ENCODE data around the gene CHRD.

CHRD gene

DNA sequence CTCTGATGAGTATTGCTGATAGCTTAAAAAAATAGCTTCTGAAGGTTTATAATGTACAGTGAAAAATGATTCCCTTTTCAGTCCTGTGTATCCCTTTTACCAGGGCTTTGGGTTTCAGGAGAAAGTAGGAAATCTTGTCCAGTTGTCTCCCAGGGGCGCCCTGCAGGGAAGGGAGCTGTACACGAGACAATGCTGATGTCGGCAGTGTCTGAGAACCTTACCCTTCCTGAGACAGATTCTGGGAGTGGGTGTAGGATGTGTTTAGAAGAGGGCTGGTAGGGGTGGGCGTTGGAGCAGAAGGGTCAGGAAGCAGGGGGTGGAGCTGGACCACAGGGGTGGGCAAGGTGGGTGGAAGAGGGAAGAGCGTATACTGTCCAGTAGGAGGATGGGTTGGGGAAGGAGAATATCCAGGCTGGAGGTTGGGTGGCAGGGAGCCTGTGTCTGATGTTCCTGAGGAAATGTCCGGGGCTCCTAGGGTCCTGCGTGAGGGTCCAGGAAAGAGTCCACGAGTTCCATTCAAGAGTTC lies 7.5 kb upstream of the CHRD start:
- DNase-seq (ENCODE audit: low read depth), result no peak
- in situ Hi-C loops (cut with HindIII; ENCODE audit: low sequenced_read_pairs), result no loop called here
- TF ChIP-seq, protein P1, sequence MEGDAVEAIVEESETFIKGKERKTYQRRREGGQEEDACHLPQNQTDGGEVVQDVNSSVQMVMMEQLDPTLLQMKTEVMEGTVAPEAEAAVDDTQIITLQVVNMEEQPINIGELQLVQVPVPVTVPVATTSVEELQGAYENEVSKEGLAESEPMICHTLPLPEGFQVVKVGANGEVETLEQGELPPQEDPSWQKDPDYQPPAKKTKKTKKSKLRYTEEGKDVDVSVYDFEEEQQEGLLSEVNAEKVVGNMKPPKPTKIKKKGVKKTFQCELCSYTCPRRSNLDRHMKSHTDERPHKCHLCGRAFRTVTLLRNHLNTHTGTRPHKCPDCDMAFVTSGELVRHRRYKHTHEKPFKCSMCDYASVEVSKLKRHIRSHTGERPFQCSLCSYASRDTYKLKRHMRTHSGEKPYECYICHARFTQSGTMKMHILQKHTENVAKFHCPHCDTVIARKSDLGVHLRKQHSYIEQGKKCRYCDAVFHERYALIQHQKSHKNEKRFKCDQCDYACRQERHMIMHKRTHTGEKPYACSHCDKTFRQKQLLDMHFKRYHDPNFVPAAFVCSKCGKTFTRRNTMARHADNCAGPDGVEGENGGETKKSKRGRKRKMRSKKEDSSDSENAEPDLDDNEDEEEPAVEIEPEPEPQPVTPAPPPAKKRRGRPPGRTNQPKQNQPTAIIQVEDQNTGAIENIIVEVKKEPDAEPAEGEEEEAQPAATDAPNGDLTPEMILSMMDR (IDR thresholded peaks at IDR 0.05; ENCODE audit: low read depth, low read length, missing control alignments), result no peak
- no peak overlapping the region for H3K4me3 ChIP-seq (ENCODE audit: low read depth, low read length)

GRCh38 chr3:184372911-184373310 lies 6.9 kb upstream of the CHRD start:
- DNase-seq (ENCODE audit: low read depth), result no peak
- in situ Hi-C loops (cut with HindIII; ENCODE audit: low sequenced_read_pairs), result no loop called here
- TF ChIP-seq, protein P1 (IDR thresholded peaks at IDR 0.05; ENCODE audit: low read depth, low read length, missing control alignments), result no peak
- no peak overlapping the region for H3K4me3 ChIP-seq (ENCODE audit: low read depth, low read length)

- H3K4me3 ChIP-seq (ENCODE audit: low read depth, low read length), result no peak overlapping the region
- DNase-seq (ENCODE audit: low read depth), result no peak
- TF ChIP-seq, protein P1 (IDR thresholded peaks at IDR 0.05; ENCODE audit: low read depth, low read length, missing control alignments), result no peak
- in situ Hi-C loops (cut with HindIII; ENCODE audit: low sequenced_read_pairs), result no loop called here
Measured at GRCh38 chr3:184373422-184373821, 6.4 kb upstream of the CHRD start.

- H3K4me3 ChIP-seq (ENCODE audit: low read depth, low read length), result no peak overlapping the region
- in situ Hi-C loops (cut with HindIII; ENCODE audit: low sequenced_read_pairs), result no loop called here
- DNase-seq (ENCODE audit: low read depth), result no peak
- TF ChIP-seq, protein P1 (IDR thresholded peaks at IDR 0.05; ENCODE audit: low read depth, low read length, missing control alignments), result no peak
Measured at GRCh38 chr3:184375747-184376461, 4.0 kb upstream of the CHRD start.

GRCh38 chr3:184377374-184377773 lies 2.5 kb upstream of the CHRD start:
- DNase-seq (ENCODE audit: low read depth), result no peak
- in situ Hi-C loops (cut with HindIII; ENCODE audit: low sequenced_read_pairs), result no loop called here
- no peak overlapping the region for H3K4me3 ChIP-seq (ENCODE audit: low read depth, low read length)
- TF ChIP-seq, protein P1 (IDR thresholded peaks at IDR 0.05; ENCODE audit: low read depth, low read length, missing control alignments), result no peak

- in situ Hi-C loops (cut with HindIII; ENCODE audit: low sequenced_read_pairs), result no loop called here
- TF ChIP-seq, protein P1 (IDR thresholded peaks at IDR 0.05; ENCODE audit: low read depth, low read length, missing control alignments), result no peak
- H3K4me3 ChIP-seq (ENCODE audit: low read depth, low read length), result no peak within 1 kb of the TSS
- no peak for DNase-seq (ENCODE audit: low read depth)
Measured at GRCh38 chr3:184377882-184378445, 1.9 kb upstream of the CHRD start, which contains the start of gene THPO. Gene THPO, minus strand, starts transcription at chr3:184378207. Its CDS starts 1,948 bp downstream, at chr3:184376259.
